Measurements from ENCODE around the gene TCP11. TPM values are rescaled to one million over a fixed set of nuclear protein-coding genes. Genes with fewer than 3 reads are reported as not detected.
"Not testable (repeated sequence)": the region's sequence is repeated elsewhere in the genome, so short reads cannot be mapped to it uniquely, and the experiment has no call there.

The TCP11 gene
- total RNA-seq, 1 donor = 0.72 TPM

DNA sequence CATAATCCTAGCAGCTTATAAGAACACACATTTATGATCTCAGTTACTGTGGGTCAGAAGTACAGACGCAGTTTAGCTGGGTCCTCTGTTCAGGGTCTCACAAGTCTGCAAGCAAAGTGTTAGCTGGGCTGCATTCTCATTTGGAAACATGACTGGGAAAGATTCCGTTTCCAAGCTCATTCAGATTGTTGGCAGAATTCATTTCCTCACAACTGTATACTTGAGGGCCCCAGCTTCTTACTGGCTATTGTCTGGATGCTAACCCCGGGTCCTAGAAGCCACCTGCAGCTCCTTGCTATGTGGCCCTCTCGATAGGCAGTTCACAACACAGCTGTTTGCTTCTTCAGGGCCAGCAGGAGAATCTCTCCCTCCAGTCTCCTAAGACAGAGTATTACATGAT is 13.1 kb downstream of the TCP11 start:
- H3K4me1 ChIP-seq (ENCODE audit: insufficient read depth, low read length) = peaks cover 8% of the 10 kb centered on the region
- H3K79me2 ChIP-seq (ENCODE audit: insufficient read depth, low read length) = no peaks in the 10 kb centered on the region
- TF ChIP-seq, protein P1, sequence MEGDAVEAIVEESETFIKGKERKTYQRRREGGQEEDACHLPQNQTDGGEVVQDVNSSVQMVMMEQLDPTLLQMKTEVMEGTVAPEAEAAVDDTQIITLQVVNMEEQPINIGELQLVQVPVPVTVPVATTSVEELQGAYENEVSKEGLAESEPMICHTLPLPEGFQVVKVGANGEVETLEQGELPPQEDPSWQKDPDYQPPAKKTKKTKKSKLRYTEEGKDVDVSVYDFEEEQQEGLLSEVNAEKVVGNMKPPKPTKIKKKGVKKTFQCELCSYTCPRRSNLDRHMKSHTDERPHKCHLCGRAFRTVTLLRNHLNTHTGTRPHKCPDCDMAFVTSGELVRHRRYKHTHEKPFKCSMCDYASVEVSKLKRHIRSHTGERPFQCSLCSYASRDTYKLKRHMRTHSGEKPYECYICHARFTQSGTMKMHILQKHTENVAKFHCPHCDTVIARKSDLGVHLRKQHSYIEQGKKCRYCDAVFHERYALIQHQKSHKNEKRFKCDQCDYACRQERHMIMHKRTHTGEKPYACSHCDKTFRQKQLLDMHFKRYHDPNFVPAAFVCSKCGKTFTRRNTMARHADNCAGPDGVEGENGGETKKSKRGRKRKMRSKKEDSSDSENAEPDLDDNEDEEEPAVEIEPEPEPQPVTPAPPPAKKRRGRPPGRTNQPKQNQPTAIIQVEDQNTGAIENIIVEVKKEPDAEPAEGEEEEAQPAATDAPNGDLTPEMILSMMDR (IDR thresholded peaks at IDR 0.05; ENCODE audit: extremely low read depth, low read depth, low read length) = no peak
- H3K4me2 ChIP-seq (ENCODE audit: insufficient read depth, low read length) = no peak overlapping the region
- no peak overlapping the region for H3K27ac ChIP-seq (ENCODE audit: low read depth, low read length)
- H3K36me3 ChIP-seq (ENCODE audit: insufficient read depth, low read length) = no peaks in the 10 kb centered on the region
- no peaks in the 10 kb centered on the region for H4K20me1 ChIP-seq (ENCODE audit: insufficient read depth, low read length)
- peaks cover 7% of the 10 kb centered on the region for H3K27me3 ChIP-seq (ENCODE audit: insufficient read depth, low read length)
- no peak overlapping the region for H2AFZ ChIP-seq (ENCODE audit: low read length)
- H3K9me3 ChIP-seq (ENCODE audit: low read depth, low read length) = no peaks in the 10 kb centered on the region
- DNase-seq (ENCODE audit: insufficient read length, low spot score, missing footprints) = no peak
- H3K4me3 ChIP-seq (ENCODE audit: insufficient read depth, low read length) = no peak overlapping the region

DNA sequence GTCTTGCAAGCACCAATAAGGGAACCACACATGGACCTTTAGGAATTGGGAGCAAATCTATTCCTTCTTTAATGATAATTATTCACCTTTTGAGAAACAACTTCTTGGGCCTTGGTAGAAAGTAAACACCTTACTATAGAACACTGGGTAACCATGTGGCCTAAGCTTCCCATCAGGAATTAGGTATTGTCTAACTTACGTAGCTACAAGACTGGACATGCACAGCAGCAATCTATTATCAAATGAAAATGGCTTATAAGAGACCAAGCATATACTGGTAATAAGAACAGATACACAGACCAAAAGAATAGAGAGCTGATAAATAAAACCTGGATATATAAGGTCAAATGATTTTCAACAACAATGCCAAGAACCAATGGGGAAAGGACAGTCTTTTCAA is 16.8 kb downstream of the TCP11 start:
- TF ChIP-seq, protein P1 (IDR thresholded peaks at IDR 0.05; ENCODE audit: extremely low read depth, low read depth, low read length) = no peak
- peaks cover 8% of the 10 kb centered on the region for H3K4me1 ChIP-seq (ENCODE audit: insufficient read depth, low read length)
- peaks cover 3% of the 10 kb centered on the region for H3K27me3 ChIP-seq (ENCODE audit: insufficient read depth, low read length)
- no peak overlapping the region for H3K4me3 ChIP-seq (ENCODE audit: insufficient read depth, low read length)
- H3K36me3 ChIP-seq (ENCODE audit: insufficient read depth, low read length) = no peaks in the 10 kb centered on the region
- H3K4me2 ChIP-seq (ENCODE audit: insufficient read depth, low read length) = no peak overlapping the region
- H4K20me1 ChIP-seq (ENCODE audit: insufficient read depth, low read length) = no peaks in the 10 kb centered on the region
- H3K79me2 ChIP-seq (ENCODE audit: insufficient read depth, low read length) = no peaks in the 10 kb centered on the region
- no peak overlapping the region for H2AFZ ChIP-seq (ENCODE audit: low read length)
- no peaks in the 10 kb centered on the region for H3K9me3 ChIP-seq (ENCODE audit: low read depth, low read length)
- no peak for DNase-seq (ENCODE audit: insufficient read length, low spot score, missing footprints)
- no peak overlapping the region for H3K27ac ChIP-seq (ENCODE audit: low read depth, low read length)

DNA sequence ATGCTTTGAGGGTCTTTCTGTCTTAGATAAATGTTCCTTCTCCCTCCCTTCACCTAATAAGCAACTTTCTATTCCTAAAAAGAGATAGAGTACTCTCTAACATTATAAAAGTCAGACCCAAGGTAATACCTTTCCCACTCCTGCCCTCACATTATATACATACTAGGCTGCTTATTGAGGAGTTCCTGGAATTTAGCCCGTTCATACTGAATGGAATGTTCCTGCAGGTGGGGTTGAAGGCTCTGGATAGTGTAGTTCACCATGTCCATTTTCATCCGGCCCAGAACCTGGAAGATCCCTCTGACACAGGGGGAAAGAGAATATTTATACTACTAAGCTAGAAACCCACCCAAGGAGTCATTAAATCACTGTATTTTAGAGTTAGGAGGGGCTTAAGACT is 20.4 kb downstream of the TCP11 start:
- H3K27me3 ChIP-seq (ENCODE audit: insufficient read depth, low read length) = no peaks in the 10 kb centered on the region
- H4K20me1 ChIP-seq (ENCODE audit: insufficient read depth, low read length) = no peaks in the 10 kb centered on the region
- DNase-seq (ENCODE audit: insufficient read length, low spot score, missing footprints) = no peak
- H2AFZ ChIP-seq (ENCODE audit: low read length) = no peak overlapping the region
- no peak overlapping the region for H3K27ac ChIP-seq (ENCODE audit: low read depth, low read length)
- H3K4me2 ChIP-seq (ENCODE audit: insufficient read depth, low read length) = no peak overlapping the region
- no peaks in the 10 kb centered on the region for H3K9me3 ChIP-seq (ENCODE audit: low read depth, low read length)
- H3K36me3 ChIP-seq (ENCODE audit: insufficient read depth, low read length) = no peaks in the 10 kb centered on the region
- no peaks in the 10 kb centered on the region for H3K4me1 ChIP-seq (ENCODE audit: insufficient read depth, low read length)
- no peaks in the 10 kb centered on the region for H3K79me2 ChIP-seq (ENCODE audit: insufficient read depth, low read length)
- no peak overlapping the region for H3K4me3 ChIP-seq (ENCODE audit: insufficient read depth, low read length)
- TF ChIP-seq, protein P1 (IDR thresholded peaks at IDR 0.05; ENCODE audit: extremely low read depth, low read depth, low read length) = no peak

DNA sequence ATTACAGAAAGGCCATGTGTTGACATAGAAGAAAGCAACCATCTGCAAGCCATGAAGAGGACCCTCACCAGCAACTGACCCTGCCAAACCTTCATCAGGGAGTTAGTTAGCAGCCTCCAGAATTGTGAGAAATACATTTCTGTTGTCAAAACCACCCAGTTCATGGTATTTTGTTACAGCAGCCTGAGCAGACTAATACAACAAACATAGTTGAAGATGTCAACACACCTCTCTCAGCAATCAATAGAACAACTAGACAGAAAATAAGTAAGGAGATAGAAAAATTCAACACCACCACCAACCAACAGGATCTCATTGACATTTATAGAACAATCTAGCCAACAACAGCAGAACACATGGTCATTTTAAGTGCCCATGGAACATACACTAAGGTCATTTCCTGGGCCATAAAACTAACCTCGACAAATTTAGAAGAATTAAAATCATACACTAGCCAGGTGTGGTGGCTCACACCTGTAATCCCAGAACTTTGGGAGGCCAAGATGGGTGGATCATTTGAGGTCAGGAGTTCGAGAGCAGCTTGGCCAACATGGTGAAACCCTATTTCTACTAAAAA is 32.7 kb downstream of the TCP11 start:
- Histone ChIP-seq H3K9me3 (ENCODE audit: low read depth, low read length) (no peaks in the 10 kb centered on the region), H3K4me1 (ENCODE audit: insufficient read depth, low read length) (no peaks in the 10 kb centered on the region), H3K27ac (ENCODE audit: low read depth, low read length) (no peak overlapping the region), H3K4me2 (ENCODE audit: insufficient read depth, low read length) (no peak overlapping the region), H3K36me3 (ENCODE audit: insufficient read depth, low read length) (no peaks in the 10 kb centered on the region), H2AFZ (ENCODE audit: low read length) (no peak overlapping the region), H4K20me1 (ENCODE audit: insufficient read depth, low read length) (no peaks in the 10 kb centered on the region), H3K27me3 (ENCODE audit: insufficient read depth, low read length) (no peaks in the 10 kb centered on the region), H3K4me3 (ENCODE audit: insufficient read depth, low read length) (no peak overlapping the region), H3K79me2 (ENCODE audit: insufficient read depth, low read length) (no peaks in the 10 kb centered on the region)
- no peak for DNase-seq (ENCODE audit: insufficient read length, low spot score, missing footprints)
- TF ChIP-seq, protein P1 (IDR thresholded peaks at IDR 0.05; ENCODE audit: extremely low read depth, low read depth, low read length) = no peak

DNA sequence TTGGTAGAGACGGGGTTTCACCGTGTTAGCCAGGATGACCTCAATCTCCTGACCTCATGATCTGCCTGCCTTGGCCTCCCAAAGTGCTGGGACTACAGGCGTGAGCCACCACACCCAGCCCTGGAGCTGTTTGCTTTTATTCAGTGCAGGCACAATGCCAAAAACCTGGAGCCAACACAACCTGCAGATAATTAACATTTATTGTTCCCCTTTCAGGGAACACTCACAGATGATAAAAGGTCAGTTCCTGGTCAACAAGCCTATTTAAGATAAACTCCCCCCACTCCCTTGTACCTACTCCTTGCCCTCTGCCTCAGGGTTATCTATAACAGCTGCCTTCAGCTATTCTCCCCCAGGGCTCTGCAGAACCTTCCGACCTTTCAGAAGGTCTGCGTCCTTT is 33.4 kb downstream of the TCP11 start:
- not testable (repeated sequence) for DNase-seq (ENCODE audit: insufficient read length, low spot score, missing footprints); H3K9me3 ChIP-seq (ENCODE audit: low read depth, low read length); H3K79me2 ChIP-seq (ENCODE audit: insufficient read depth, low read length); H3K4me2 ChIP-seq (ENCODE audit: insufficient read depth, low read length); H3K4me3 ChIP-seq (ENCODE audit: insufficient read depth, low read length); H2AFZ ChIP-seq (ENCODE audit: low read length); H3K27ac ChIP-seq (ENCODE audit: low read depth, low read length); H3K36me3 ChIP-seq (ENCODE audit: insufficient read depth, low read length); H3K27me3 ChIP-seq (ENCODE audit: insufficient read depth, low read length); H3K4me1 ChIP-seq (ENCODE audit: insufficient read depth, low read length); H4K20me1 ChIP-seq (ENCODE audit: insufficient read depth, low read length)

DNA sequence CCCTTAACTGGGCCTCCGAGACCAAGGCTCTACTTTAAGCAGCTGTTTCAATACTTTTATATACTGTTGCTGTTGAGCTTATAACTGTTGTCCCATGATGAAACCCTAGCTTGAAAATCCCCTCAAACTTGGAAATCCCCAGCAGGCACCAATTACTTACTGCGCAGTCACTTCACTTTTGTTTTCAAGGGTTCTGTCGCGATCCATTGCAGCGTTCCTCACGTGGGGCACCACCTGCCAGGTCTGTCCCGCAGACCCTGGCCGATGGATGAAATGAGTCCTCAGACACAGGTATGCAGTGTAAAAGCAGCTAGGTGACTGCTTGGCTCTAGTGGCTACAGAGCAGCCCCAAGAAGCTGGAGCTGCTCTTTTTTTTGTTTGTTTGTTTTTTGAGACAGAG is 33.9 kb downstream of the TCP11 start:
- not testable (repeated sequence) for H3K4me3 ChIP-seq (ENCODE audit: insufficient read depth, low read length); H3K4me2 ChIP-seq (ENCODE audit: insufficient read depth, low read length); H3K36me3 ChIP-seq (ENCODE audit: insufficient read depth, low read length); H3K79me2 ChIP-seq (ENCODE audit: insufficient read depth, low read length); H2AFZ ChIP-seq (ENCODE audit: low read length); H3K4me1 ChIP-seq (ENCODE audit: insufficient read depth, low read length); H3K27me3 ChIP-seq (ENCODE audit: insufficient read depth, low read length); DNase-seq (ENCODE audit: insufficient read length, low spot score, missing footprints); H4K20me1 ChIP-seq (ENCODE audit: insufficient read depth, low read length); H3K9me3 ChIP-seq (ENCODE audit: low read depth, low read length); H3K27ac ChIP-seq (ENCODE audit: low read depth, low read length)

All from osteoblast (primary cell).